ENCODE data around the gene TMED6.

Gene TMED6

GRCh38 chr16:69381231-69381630 lies 29.6 kb upstream of the TMED6 start:
- Histone ChIP-seq H3K4me1 (peaks cover 4% of the 10 kb centered on the region), H3K9me3 (ENCODE audit: control insufficient read depth, low read length) (no peaks in the 10 kb centered on the region), H2AFZ (no peak overlapping the region), H3K79me2 (no peaks in the 10 kb centered on the region), H3K27ac (no peak overlapping the region), H3K9ac (no peak overlapping the region), H3K4me3 (ENCODE audit: low read depth, low read length) (no peak overlapping the region), H3K36me3 (ENCODE audit: control insufficient read depth, insufficient read depth, low read length) (no peaks in the 10 kb centered on the region), H3K27me3 (ENCODE audit: control insufficient read depth, insufficient read depth, low read length) (no peaks in the 10 kb centered on the region), H3K4me2 (ENCODE audit: low read length) (no peak overlapping the region)
- no peak for TF ChIP-seq CTCF (IDR thresholded peaks at IDR 0.05)

GRCh38 chr16:69378760-69379159 lies 27.2 kb upstream of the TMED6 start:
- Histone ChIP-seq H3K27me3 (ENCODE audit: control insufficient read depth, insufficient read depth, low read length) (no peaks in the 10 kb centered on the region), H3K9me3 (ENCODE audit: control insufficient read depth, low read length) (no peaks in the 10 kb centered on the region), H3K79me2 (peaks cover 2% of the 10 kb centered on the region), H2AFZ (no peak overlapping the region), H3K4me3 (ENCODE audit: low read depth, low read length) (no peak overlapping the region), H3K9ac (no peak overlapping the region), H3K27ac (no peak overlapping the region), H3K4me1 (no peaks in the 10 kb centered on the region), H3K36me3 (ENCODE audit: control insufficient read depth, insufficient read depth, low read length) (no peaks in the 10 kb centered on the region), H3K4me2 (ENCODE audit: low read length) (no peak overlapping the region)
- no peak for TF ChIP-seq CTCF (IDR thresholded peaks at IDR 0.05)

GRCh38 chr16:69378036-69378435 lies 26.4 kb upstream of the TMED6 start:
- no peak for TF ChIP-seq CTCF (IDR thresholded peaks at IDR 0.05)
- Histone ChIP-seq H3K9ac (no peak overlapping the region), H3K79me2 (peaks cover 2% of the 10 kb centered on the region), H3K27ac (no peak overlapping the region), H3K4me3 (ENCODE audit: low read depth, low read length) (no peak overlapping the region), H3K36me3 (ENCODE audit: control insufficient read depth, insufficient read depth, low read length) (no peaks in the 10 kb centered on the region), H3K4me2 (ENCODE audit: low read length) (no peak overlapping the region), H2AFZ (no peak overlapping the region), H3K27me3 (ENCODE audit: control insufficient read depth, insufficient read depth, low read length) (no peaks in the 10 kb centered on the region), H3K9me3 (ENCODE audit: control insufficient read depth, low read length) (no peaks in the 10 kb centered on the region), H3K4me1 (no peaks in the 10 kb centered on the region)

- Histone ChIP-seq H3K9ac (no peak overlapping the region), H3K4me1 (no peaks in the 10 kb centered on the region), H3K27me3 (ENCODE audit: control insufficient read depth, insufficient read depth, low read length) (no peaks in the 10 kb centered on the region), H3K79me2 (peaks cover 2% of the 10 kb centered on the region), H3K4me3 (ENCODE audit: low read depth, low read length) (no peak overlapping the region), H3K27ac (no peak overlapping the region), H3K4me2 (ENCODE audit: low read length) (no peak overlapping the region), H3K36me3 (ENCODE audit: control insufficient read depth, insufficient read depth, low read length) (no peaks in the 10 kb centered on the region), H3K9me3 (ENCODE audit: control insufficient read depth, low read length) (no peaks in the 10 kb centered on the region), H2AFZ (no peak overlapping the region)
- TF ChIP-seq CTCF (IDR thresholded peaks at IDR 0.05), result no peak
Observed at GRCh38 chr16:69376393-69377059, 24.9 kb upstream of the TMED6 start.

- Histone ChIP-seq H3K9me3 (ENCODE audit: control insufficient read depth, low read length) (no peaks in the 10 kb centered on the region), H3K27ac (no peak overlapping the region), H2AFZ (no peak overlapping the region), H3K4me2 (ENCODE audit: low read length) (no peak overlapping the region), H3K4me1 (no peaks in the 10 kb centered on the region), H3K4me3 (ENCODE audit: low read depth, low read length) (no peak overlapping the region), H3K36me3 (ENCODE audit: control insufficient read depth, insufficient read depth, low read length) (no peaks in the 10 kb centered on the region), H3K79me2 (peaks cover 8% of the 10 kb centered on the region), H3K27me3 (ENCODE audit: control insufficient read depth, insufficient read depth, low read length) (no peaks in the 10 kb centered on the region), H3K9ac (no peak overlapping the region)
- TF ChIP-seq CTCF (IDR thresholded peaks at IDR 0.05), result no peak
Observed at GRCh38 chr16:69373019-69373418, 21.4 kb upstream of the TMED6 start.

All from parathyroid adenoma (tissue), 2 donors.